HG03442 (cell line): ENCODE measurements around the gene PLAAT3.
"Not testable (repeated sequence)": the region's sequence is repeated elsewhere in the genome, so short reads cannot be mapped to it uniquely, and the experiment has no call there.

ENCODE experiments used
- ATAC-seq: cut with Tn5 transposase; IDR thresholded peaks from one replicate; pipeline ENCODE4 v1.9.1; 2021; ENCODE audit warnings: mild to moderate bottlenecking, moderate library complexity; ENCODE audit not compliant: unreplicated experiment

Gene PLAAT3

DNA sequence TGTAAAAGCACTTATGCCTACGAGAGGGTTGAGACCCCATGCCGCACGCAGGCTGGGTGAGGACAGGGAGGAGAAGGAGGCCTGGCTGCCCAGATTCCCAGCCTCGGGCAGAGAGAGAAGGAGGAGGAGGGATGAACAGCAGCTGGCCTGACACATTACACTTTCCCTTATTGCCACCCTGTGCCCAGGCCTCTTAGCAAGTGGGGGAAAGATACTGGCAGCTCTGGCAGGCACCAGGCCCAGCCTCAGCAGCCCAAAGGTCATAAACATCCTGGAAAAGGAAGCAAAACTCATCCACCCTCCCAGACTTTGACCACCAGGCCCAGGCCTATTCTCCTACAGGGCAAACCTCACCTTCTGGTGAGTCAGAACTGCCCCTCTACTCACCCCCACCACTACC lies 4.7 kb downstream of the PLAAT3 start:
- no peak for ATAC-seq

DNA sequence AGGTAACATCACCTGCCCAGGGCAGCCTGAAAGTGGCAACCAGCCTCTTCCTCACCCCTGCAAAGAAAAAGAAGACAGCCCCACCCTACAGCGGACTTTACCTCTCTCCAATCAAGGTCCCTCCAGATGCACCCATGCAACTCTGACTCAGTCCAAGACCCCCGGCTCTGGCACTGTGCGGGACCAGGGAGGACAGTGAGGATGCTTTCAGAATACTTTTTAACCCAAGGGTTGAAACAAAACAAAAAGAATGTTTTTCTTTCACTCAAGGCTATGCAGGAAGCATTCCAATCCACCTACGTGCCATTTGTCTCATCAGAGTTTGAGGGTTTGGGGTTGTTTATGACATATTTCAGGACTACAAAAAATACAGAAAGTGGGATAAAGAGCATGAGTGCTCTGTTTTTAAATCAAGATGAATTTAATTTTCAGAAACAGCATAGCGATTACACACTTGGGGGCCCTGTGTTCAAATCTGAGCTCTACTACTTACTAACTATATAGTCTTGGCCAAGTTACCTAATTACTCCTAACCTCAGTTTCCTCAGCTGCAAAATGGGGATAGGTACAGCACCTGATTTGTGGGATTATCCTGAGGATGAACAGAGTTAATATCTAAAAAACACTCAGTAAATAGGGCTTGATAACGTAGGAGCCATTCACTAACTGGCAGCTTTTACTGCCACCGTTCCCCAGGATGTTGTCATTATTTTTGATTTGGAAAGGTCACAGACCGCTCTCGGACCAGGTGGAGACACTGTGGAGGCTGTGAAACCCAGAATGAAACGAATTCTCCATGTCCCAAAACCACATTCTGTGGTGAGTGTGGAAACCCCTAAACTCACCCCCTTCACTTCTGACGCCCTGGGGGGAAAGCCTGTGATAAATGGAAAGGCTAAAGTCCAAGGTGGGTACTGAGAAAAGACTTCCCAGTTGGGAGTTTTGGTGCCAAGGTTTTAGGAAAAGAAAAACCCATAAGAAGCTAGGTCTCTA lies 5.6 kb downstream of the PLAAT3 start:
- no peak for ATAC-seq

DNA sequence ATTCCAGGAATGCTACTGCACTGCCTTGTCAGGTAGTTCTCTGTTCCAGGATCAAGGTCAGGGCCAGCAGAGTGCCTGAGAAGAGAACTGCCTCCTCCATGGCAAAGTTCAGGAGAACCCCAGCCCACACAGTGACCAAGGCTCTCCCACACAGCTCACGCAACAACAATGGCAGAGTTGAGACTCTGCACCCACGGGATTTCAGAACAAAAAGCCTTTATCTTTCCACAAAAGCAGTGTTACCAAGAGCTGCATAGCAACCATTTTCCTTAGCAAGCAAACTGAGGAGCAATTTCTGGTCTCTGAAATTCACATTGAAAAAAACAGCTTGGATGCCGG lies 11.1 kb downstream of the PLAAT3 start:
- no peak for ATAC-seq

DNA sequence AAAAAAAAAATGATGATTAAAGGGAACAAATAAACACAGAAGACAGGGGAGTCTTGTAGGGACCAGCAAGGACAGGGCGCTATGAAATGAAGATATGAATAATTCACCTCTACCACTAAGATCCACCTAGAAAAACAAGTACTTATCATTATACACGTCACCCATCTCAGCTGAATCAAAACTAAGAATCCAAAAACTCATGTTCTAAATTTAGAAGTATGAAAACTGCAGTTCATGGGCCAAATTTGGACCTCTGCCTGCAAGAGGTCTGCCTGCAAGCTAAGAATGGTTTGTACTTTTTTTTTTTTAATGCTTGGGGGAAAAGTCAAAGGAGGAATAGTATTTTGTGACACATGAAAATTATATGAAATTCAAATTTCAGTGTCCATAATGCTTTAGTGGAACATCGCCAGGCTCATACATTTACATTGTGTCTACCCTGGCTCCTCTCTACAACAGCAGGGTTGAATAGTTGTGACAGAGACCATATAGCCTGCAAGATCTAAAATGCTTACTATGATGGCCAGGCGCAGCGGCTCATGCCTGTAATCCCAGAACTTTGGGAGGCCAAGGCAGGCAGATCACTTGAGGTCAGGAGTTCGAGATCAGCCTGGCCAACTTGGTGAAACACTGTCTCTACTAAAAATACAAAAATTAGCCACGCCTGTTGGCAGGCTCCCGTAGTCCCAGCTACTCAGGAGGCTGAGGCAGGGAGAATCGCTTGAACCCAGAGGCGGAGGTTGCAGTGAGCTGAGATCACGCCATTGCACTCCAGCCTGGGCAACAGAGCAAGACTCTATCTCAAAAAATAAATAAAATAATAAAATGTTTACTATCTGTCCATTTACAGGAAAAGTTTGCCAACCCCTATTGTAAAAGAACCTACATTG lies 11.7 kb downstream of the PLAAT3 start:
- ATAC-seq: not testable (repeated sequence)

DNA sequence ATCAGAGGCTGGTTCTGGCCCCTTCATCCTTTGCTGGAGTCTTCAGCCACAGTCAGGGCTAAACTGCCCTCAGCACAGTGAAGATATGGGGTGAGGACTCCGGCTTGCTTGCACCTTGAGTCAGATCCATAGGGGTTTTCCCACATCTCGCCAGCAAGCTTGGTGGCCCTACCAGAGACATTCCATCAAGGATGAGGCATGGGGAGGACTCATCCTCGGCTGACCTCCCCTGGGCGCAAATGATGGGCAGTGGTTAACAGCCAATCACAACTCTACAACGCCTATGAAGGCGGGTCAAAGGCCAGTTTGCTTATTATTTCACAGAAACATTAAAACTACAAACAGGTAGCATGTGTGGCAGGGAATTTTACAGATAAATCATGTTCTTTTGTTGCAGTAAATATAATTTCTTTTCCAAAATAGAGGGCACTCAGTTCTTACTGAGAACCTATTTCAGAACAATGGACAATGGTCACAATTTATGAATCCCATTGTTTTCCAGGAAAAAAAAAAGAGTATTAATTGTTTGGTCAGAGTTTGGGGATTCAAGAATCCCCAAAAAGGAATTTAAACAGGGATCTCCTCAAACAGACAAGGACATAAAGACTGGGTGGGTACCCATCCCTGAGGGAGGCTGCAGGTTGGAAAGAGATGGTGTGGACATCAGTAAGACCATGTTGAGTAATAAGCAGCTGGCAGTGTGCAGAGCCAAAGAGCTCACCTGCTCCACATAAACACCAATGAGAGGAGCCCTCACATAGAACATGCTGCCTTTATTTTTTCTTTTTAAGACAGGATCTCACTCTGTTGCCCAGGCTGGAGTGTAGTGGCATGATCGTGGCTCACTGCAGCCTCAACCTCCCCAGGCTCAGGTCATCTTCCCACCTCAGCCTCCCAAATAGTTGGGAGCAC lies 14.8 kb downstream of the PLAAT3 start:
- no peak for ATAC-seq

DNA sequence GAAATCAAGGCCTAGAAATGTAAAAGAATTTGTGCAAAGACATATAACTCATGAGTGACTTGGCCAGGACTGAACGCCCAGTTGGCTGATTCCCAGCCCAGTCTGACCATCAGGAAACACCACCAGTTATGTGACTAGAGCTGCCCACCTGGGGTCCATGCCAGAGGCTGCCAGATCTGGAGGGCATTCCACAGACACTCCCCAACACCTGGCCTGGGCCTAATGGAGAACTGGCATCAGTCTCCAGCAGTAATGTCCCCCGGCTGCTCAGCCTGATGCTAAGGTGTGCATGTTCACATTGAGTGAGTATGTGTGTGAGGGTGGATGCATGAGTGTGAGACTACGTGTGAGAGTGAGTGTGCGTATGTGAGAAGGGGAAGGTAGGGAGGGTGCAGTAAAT lies 15.7 kb downstream of the PLAAT3 start:
- ATAC-seq: no peak

DNA sequence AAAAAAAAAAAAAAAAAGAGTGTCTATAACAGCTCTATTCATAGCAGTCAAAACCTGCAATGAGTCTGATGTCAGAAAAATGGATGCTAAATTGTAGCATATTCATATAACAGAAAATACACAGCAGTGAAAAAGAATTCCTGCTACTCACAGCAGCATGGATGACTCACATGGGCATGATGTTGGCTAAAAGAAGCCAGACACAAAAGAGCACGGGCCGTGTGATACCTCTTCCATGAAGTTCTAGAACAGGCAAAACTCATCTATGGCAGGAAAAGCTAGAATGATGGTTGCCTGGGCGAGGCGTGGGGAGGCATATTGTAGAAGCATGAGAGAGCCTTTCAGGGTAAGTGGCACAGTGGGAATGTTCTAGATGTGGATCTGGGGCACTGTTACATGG lies 18.9 kb downstream of the PLAAT3 start:
- ATAC-seq: no peak

DNA sequence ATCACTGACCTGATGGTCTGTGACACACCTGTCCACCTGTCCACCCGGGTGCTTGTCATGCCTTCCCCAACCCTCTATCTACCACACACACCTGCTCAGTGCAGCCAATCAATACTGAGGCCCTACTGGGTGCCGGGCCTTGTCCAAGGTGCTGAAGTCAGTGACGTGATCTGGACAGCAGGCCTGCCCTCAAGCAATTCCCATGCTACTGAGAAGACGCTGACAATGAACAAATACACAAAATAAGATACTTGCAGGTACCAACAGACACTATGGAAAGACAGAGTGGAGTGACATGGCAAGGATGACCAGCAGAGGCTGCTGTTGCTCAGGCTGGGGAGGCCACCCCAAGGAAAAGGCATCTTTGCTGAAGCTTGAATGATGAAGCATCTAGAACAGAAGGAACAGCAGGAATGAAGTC lies 21.2 kb downstream of the PLAAT3 start:
- ATAC-seq: no peak

DNA sequence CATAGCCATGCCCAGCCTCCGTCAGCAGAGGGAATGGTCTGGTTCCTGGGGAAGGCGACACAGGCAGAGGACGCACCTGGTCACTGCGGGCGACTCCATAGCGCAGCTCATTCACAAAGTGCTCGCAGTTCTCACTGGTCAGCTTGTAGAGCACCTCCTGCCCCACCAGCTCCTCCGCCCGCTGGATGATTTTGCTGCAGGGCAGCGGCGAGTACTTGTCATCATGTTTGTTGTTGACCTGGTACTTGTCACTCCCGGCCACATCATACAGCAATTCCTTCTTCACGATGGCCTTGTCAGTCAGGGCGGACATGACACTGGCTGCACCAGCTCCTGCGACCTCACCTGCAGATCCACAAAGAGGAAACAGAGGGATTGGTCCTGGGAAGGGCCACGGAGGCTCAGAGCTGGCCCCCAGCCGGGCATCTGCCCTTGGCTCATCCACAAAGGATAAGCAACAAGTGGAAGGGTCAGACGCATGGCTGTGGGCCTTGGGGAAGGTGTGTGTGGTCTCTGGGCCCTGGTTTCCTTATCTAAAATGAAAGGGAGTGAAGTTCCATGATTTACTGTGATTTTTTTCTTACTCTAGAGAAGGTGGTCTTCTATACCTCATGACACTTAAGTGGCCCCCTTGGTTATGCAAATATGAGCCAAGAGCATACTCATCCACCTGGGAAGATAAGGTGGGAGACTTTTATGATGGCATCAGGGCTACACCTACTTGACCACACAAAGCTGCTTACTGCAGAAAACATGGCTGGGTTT lies 24.0 kb downstream of the PLAAT3 start:
- ATAC-seq: no peak

DNA sequence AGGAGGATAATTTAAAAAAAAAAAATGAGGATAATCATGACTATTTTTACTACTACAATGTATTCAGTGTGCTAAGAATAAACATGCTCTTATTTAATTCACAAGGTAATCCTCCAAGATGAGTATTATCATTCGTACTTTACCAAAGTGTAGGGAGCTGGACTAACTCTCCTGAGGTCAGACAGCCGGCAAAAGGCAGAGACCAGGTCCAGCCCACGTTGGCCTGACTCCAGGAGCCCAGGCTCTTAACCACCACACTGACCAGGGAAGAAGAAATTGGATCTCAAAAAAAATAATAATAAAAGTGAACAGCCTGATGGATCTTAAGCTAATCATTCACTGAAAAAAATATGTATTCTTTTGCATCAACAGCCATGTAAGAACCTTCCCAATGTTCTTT lies 25.2 kb downstream of the PLAAT3 start:
- ATAC-seq: no peak

DNA sequence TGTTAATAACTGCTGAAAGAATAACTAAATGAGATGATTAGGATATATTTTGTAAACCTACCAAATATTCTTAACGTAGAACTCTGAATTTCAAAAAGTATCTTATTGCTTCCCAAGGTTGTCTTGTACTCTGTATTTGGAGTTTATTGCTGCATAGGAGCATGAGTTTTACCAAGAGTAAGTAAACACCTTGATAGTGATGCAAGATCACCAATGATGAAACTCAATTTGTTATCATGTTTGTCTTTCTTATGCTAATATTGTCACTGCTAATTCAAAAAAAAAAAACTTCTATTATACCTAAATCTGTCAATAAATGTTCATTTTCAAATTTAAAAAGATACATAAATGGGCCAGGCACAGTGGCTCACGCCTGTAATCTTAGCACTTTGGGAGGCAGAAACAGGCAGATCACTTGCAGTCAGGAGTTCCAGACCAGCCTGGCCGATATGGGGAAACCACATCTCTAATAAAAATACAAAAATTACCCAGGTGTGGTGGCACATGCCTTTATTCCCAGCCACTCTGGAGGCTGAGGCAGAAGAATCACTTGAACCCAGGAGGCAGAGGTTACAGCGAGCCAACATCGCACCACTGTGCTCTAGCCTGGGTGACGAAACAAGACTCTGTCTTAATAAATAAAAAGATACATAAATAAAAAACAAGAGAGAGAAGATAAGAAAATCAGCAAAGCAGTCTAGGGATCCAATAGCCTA lies 27.6 kb downstream of the PLAAT3 start:
- ATAC-seq: no peak

DNA sequence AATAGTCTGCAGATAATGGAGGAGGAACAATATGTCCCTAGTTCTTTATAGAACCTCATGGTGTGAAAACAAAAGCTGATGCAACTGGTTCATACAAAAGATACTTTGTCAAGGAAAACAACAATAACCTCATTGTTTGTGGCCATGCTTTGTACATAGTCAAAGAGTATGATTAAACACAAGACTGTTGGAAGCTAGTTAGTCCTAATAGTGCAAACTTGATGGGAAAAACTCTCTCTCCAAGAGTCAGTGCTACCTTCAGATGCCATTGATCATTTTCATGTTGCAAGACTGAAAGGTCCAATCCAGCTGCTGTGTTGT lies 30.9 kb downstream of the PLAAT3 start:
- no peak for ATAC-seq

DNA sequence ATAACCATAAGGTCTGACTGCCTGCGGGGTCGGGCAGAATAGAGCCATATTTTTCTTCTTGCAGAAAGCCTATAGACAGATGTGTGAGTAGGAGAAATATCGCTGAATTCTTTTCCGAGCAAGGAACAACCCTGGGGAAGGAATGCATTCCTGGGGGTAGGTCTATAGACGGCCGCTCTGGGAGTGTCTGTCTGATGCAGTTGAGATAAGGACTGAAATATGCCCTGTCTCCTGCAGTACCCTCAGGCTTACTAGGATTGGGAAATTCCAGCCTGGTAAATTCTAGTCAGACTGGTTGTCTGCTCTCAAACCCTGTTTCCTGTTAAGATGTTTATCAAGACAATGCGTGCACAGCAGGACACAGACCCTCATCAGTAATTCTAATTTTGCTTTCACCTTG lies 33.0 kb downstream of the PLAAT3 start:
- ATAC-seq: not testable (repeated sequence)

DNA sequence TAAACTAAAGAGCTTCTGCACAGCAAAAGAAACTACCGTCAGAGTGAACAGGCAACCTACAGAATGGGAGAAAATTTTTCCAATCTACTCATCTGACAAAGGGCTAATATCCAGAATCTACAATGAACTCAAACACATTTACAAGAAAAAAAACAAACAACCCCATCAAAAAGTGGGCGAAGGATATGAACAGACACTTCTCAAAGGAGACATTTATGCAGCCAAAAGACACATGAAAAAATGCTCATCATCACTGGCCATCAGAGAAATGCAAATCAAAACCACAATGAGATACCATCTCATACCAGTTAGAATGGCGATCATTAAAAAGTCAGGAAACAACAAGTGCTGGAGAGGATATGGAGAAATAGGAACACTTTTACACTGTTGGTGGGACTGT lies 35.4 kb downstream of the PLAAT3 start:
- not testable (repeated sequence) for ATAC-seq

DNA sequence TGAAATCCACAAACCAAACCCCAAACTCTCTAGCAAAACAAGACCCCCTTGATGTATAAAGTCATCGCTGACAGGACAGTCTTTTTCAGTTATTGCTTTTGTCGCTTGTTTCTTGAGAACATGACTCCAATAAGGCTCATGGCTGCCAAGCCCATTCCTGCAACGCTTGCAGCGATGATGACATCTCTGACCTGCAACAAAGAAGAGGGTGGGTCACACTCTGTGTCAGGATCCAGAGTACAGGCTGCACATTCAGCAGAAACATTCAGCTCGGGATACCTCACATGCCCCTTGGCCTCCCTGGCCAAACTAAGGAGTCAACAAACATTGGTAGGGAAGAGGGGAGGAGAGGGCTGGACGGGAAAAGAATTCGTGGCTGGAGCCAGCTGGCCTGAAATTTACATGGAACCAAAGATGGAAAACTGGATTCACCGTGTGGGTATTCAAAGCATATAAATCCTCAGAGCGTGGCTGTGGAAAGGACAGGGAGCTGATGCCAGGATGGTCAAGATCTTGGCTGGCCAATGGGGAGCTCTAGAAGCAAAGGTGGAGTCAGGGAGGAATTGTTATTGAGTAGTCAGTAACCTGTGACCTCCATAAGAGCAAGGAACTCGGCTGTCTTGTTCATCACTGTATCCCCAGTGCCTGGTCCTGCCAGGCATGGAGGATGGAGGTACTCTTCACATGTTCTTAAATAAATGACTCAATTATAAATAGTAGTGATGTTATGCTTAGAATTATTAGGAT lies 39.2 kb downstream of the PLAAT3 start:
- no peak for ATAC-seq

DNA sequence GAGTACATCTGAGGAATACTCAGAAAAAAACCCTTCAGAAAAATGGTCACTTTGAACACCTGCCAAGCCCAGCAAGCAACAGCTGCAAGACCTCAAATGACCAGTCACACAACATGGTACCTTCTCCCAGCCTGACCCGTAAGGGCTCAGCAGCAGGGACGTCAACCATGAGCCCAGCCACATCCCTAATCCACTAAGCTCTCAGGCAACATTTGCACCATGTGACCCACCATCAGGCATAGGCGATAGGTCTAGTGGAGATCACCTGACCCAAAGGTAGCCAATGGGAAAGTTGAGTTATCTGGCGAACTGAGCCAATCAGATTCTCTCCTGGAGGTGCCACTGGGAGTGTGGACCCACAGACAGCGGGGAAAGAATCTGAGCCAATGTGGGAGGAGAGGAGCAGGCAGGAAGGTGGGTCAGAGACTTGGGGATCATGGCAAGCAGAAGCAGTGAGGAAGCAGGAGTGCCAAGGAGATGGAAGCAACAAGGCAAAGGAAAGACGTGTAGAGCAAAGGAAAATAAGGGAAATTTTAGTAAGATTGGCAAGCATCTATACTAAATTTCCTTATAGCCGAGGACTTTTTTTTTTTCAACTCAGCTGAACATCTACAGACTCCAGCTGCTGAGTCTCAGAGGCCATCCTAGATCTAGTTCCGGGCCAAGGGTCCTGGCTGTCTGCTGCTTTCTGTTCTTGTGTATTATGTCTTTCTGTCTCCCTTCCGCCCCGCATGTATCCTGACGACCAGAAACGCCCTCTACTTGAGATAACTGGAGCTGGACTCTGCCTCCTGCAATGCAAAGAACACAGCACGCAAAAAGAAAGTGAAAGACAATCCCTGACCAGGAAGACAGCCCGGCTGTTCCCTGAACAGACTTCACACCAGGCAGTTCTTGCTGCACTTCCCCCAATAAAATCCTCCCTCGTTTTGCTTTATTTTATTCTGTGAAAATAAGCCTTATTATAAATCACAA lies 40.1 kb downstream of the PLAAT3 start:
- peak; percentile 53 for ATAC-seq

DNA sequence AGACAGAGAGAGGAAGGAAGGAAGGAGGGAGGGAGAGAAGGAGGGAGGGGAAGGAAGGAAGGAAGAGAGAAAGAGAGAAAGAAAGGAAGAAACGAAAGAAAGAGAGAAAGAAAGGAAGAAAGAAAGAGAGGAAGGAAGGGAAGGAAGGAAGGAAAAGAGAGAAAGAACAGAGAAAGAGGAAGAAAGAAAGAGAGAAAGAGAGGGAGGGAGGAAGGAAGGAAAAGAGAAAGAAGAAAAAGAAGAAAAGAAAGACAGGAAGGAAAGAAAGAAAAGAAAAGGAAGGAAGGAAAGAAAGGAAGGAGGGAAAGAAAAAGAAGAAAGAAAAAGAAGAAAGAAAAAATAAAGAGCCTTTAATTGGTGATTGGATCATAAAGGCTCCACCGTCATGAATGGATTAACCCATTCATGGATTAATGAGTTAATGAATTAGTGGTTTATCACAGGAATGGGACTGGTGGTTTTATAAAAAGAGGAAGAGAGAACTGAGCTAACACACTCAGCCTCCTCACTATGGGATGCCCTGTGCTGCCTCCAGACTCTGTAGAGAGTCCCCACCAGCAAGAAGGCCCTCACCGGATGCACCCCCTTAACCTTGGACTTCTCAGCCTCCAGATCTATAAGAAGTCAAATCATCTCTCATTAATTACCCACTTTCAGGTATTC lies 42.1 kb downstream of the PLAAT3 start:
- ATAC-seq: peak; percentile 45
